ENCODE results near the gene COMT. TPM values are rescaled to one million over a fixed set of nuclear protein-coding genes. Genes with fewer than 3 reads are reported as not detected.

COMT gene
- total RNA-seq, 4 donors from 2014 or later = 105 to 235 (median 208) TPM

DNA sequence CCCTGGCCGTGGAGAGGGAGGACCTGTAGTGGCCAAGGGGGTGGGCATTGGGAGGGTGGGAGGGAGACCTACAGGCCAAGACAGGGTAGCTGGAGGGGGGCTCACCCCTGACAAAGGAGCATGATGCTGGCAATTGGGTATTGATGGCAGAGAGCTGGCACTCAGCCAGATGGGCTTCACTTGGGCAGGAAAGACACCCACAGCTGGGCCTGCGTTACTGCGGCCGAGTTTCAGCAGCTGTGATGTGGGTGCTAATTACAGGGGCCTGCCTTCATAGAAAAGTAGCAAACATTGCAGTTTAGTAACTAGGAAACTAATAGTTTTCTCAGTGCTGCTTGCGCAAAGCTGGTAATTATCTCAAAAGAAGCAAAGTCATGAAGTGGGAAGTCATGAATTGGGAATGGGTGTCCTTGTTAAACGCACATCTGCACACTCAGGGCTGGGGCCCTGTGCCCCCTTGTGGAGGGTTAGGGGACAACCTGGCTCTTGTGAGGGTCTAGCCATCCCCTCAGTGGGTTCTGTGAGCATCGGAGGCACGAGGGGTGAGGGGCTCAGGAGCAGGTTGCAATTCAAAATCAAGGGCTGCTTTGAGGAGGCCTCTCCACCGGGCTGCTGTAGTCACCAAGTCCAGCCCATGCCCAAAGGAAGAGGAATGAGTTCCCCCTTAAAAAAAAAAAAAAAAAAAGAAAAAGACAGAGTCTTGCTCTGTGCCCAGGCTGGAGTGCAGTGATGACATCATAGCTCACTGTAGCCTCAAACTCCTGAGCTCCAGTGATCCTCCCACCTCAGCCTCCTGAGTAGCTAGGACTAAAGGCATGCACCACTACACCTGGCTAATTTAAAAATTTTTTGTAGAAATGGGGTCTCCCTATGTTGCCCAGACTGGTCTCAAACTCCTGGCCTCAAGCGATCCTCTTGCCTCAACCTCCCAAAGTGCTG is 24.5 kb downstream of the COMT start:
- Histone ChIP-seq H3K4me3 (no peak overlapping the region), H3K27me3 (no peaks in the 10 kb centered on the region), H3K27ac (peak overlapping the region in 1 of 4 donors; percentile 4), H3K4me1 (peaks cover 0 to 34% (median 13%) of the 10 kb centered on the region in 3 donors), H3K9me3 (no peaks in the 10 kb centered on the region), H3K36me3 (peaks cover 0 to 81% of the 10 kb centered on the region in 2 donors)
- no peak for ATAC-seq
- 67 to 87% methylated on average over 3 to 4 of the region's 10 CpGs for WGBS, 2 donors (ENCODE audit: low coverage in 1 of 2)
- TF ChIP-seq POLR2AphosphoS5 (IDR thresholded peaks at IDR 0.05) = no peak
- TF ChIP-seq EP300 (IDR thresholded peaks at IDR 0.05) = no peak
- no peak for TF ChIP-seq POLR2A (IDR thresholded peaks at IDR 0.05)
- TF ChIP-seq, protein P1, sequence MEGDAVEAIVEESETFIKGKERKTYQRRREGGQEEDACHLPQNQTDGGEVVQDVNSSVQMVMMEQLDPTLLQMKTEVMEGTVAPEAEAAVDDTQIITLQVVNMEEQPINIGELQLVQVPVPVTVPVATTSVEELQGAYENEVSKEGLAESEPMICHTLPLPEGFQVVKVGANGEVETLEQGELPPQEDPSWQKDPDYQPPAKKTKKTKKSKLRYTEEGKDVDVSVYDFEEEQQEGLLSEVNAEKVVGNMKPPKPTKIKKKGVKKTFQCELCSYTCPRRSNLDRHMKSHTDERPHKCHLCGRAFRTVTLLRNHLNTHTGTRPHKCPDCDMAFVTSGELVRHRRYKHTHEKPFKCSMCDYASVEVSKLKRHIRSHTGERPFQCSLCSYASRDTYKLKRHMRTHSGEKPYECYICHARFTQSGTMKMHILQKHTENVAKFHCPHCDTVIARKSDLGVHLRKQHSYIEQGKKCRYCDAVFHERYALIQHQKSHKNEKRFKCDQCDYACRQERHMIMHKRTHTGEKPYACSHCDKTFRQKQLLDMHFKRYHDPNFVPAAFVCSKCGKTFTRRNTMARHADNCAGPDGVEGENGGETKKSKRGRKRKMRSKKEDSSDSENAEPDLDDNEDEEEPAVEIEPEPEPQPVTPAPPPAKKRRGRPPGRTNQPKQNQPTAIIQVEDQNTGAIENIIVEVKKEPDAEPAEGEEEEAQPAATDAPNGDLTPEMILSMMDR (IDR thresholded peaks at IDR 0.05) = no peak

DNA sequence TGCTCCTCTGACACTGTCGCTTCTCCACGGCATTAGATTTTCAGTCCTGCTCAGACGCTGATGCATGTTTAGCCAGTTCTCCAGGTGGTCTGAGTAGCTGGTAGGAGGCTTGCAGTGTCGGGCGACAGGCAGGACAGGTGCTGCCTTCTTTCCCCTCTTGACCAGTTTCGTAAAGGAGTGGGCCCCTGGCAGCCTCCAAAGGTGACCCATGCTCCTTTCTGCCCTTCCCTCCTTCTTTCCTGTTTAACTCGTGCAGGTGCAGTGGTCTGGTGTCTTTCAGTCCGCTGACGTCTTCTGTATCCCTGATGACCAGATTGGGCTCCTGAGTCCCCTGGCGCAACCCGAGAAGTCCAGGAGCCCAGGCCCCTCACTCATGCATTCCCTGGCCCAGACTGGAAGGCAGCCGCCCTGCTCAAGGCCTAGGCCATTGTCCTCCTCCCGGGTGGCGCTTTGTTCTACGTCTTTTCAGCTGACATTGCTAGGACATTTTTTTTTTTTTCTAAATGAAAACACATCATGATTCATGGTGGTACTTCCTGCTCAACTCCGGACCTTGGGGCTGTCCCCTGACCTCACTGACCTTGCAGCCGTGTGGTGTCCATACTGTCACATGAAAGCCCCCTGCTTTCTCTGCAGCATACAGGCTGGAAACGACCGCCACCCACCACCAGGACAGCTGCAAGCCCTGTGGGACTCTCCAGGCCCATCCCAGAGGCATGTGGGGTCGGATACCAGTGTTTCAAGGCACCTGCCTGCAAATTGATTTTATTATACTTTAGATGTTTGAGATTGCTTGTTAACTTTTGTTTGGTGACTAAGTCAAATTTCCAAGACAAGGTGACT is 25.6 kb downstream of the COMT start:
- peaks cover 0 to 92% of the 10 kb centered on the region in 2 donors for H3K36me3 ChIP-seq
- no peaks in the 10 kb centered on the region for H3K9me3 ChIP-seq
- peaks cover 0 to 26% (median 13%) of the 10 kb centered on the region in 3 donors for H3K4me1 ChIP-seq
- TF ChIP-seq EP300 (IDR thresholded peaks at IDR 0.05) = no peak
- no peaks in the 10 kb centered on the region for H3K27me3 ChIP-seq
- H3K27ac ChIP-seq = no peak overlapping the region
- 65 to 66% methylated on average over 8 to 9 of the region's 20 CpGs for WGBS, 2 donors (ENCODE audit: low coverage in 1 of 2)
- H3K4me3 ChIP-seq = no peak overlapping the region
- no peak for ATAC-seq

DNA sequence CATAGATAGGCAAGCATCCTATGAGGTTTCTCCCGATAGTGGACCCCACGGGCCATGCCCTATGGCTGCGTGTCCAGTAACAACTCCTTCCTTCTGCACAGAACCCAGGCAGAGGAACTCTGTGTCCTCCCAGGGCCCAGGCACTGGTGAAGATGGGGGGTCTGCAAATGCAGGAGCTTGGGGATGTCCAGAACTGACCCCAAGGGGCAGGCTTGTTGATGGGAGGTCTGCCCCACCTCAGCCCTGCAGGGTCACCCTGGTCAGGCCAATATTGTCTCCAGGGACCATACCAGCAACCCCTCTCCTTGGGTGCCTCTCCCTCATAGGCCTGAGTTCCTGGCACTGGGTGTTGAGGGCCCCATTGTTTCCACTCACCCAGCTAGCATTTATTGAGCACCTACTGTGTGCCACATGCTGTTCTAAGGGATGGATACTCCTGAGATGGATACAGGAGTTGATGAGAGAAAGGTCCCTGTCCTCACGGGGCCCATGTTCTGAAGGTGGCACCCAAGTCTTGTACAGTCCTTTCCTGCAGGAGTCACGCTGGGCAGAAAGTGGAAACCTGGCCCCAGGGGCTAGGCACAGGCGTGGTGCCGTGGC is 26.4 kb downstream of the COMT start:
- ATAC-seq = no peak

DNA sequence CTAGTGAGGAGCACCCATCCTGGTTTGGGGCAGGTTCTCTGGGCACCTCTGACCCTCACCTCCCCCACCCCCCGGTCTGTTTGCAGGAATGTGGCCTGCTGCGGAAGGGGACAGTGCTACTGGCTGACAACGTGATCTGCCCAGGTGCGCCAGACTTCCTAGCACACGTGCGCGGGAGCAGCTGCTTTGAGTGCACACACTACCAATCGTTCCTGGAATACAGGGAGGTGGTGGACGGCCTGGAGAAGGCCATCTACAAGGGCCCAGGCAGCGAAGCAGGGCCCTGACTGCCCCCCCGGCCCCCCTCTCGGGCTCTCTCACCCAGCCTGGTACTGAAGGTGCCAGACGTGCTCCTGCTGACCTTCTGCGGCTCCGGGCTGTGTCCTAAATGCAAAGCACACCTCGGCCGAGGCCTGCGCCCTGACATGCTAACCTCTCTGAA is 26.9 kb downstream of the COMT start:
- TF ChIP-seq, protein P1 (IDR thresholded peaks at IDR 0.05) = no peak
- TF ChIP-seq POLR2A (IDR thresholded peaks at IDR 0.05) = no peak
- no peaks in the 10 kb centered on the region for H3K9me3 ChIP-seq
- H3K4me1 ChIP-seq = peaks cover 0 to 13% (median 4%) of the 10 kb centered on the region in 3 donors
- whole genome bisulfite sequencing, 2 donors (ENCODE audit: low coverage in 1 of 2) = 79% methylated on average over 3 to 6 of the region's 18 CpGs
- no peak overlapping the region for H3K27ac ChIP-seq
- H3K4me3 ChIP-seq = no peak overlapping the region
- peaks cover 0 to 96% of the 10 kb centered on the region in 2 donors for H3K36me3 ChIP-seq
- no peaks in the 10 kb centered on the region for H3K27me3 ChIP-seq
- no peak for ATAC-seq

More for the DNA sequence above, 26.4 kb downstream of the COMT start:
- Histone ChIP-seq H3K4me3 (no peak overlapping the region), H3K36me3 (peaks cover 0 to 96% of the 10 kb centered on the region in 2 donors), H3K27me3 (no peaks in the 10 kb centered on the region), H3K27ac (no peak overlapping the region), H3K9me3 (no peaks in the 10 kb centered on the region), H3K4me1 (peaks cover 0 to 18% (median 5%) of the 10 kb centered on the region in 3 donors)
- WGBS, 2 donors (ENCODE audit: low coverage in 1 of 2) = 47 to 63% methylated on average over 3 of the region's 7 CpGs
- TF ChIP-seq, protein P1 (IDR thresholded peaks at IDR 0.05) = no peak
- TF ChIP-seq POLR2A (IDR thresholded peaks at IDR 0.05) (no peak), POLR2AphosphoS5 (IDR thresholded peaks at IDR 0.05) (no peak), EP300 (IDR thresholded peaks at IDR 0.05) (no peak)
